GM12878 (cell line): ENCODE measurements around the gene CSNK1A1. TPM values are rescaled to one million over a fixed set of nuclear protein-coding genes. Genes with fewer than 3 reads are reported as not detected.

ENCODE experiments used
- ATAC-seq: fragments of 200-7000 bp; cut with Tn5 transposase; 3 replicates; pipeline ENCODE4 v1.9.1; 2020; ENCODE audit warnings: mild to moderate bottlenecking, moderate library complexity
- BruUV-seq: library from RNA; stranded (reverse); fragments of 400-500 nt; replicated peaks from 2 replicates; lab custom pipeline; 2021; lab: Mats Ljungman, UMichigan
- CTCF ChIA-PET: fragments of 300-600 bp; sonication (Branson Sonifier 250); formaldehyde crosslinking; extraction: SDS; loops from one replicate; lab custom pipeline; 2021; ENCODE audit warnings: inconsistent platforms; lab: Yijun Ruan, JAX
- POLR2A ChIA-PET: fragments of 350-600 bp; formaldehyde crosslinking; extraction: SDS; loops from one replicate; lab custom pipeline; 2021; ENCODE audit warnings: inconsistent platforms; lab: Charles Lee
- RAD21 ChIA-PET: fragments of 300-600 bp; sonication (Branson Sonifier 250); formaldehyde crosslinking; loops from one replicate; lab custom pipeline; 2023; ENCODE audit warnings: antibody characterized with exemption; ENCODE audit not compliant: unreplicated experiment; lab: Charles Lee
- SMC1A ChIA-PET: fragments of 300-600 bp; sonication (Branson Sonifier 250); formaldehyde crosslinking; loops from one replicate; lab custom pipeline; 2023; ENCODE audit not compliant: unreplicated experiment, uncharacterized antibody; lab: Charles Lee
- DNase-seq: peaks from one replicate; pipeline ENCODE4 v3.0.0-alpha.2; 2011; ENCODE audit warnings: low read depth, low spot score
- FAIRE-seq: peaks from 3 replicates; lab custom pipeline; 2011; peaks lifted over from hg19 to GRCh38; lab: Jason Lieb, UNC
- H2AFZ ChIP-seq: 2 replicates; pipeline ENCODE4 v1.6.0; 2011; ENCODE audit warnings: low read depth, low read length, control low read depth; ENCODE audit not compliant: control insufficient read depth
- H3K27ac ChIP-seq: 2 replicates; pipeline ENCODE4 v1.5.1; 2011; ENCODE audit warnings: control low read depth; ENCODE audit not compliant: control insufficient read depth, insufficient read depth
- H3K27me3 ChIP-seq, 2 experiments: replicated peaks in 1 of 2; 2 replicates each; pipeline versions ENCODE4 v1.6.0 to v1.6.1; 2011; ENCODE audit warnings: low read length in 1 of 2; ENCODE audit not compliant: control insufficient read depth in 2 of 2, insufficient read depth in 2 of 2
- H3K36me3 ChIP-seq, 2 experiments: 2 replicates each; pipeline ENCODE4 v1.5.1; 2011; ENCODE audit warnings: low read length in 1 of 2; ENCODE audit not compliant: control insufficient read depth in 2 of 2, insufficient read depth in 2 of 2
- H3K4me1 ChIP-seq: 2 replicates; pipeline ENCODE4 v1.6.1; 2011; ENCODE audit warnings: mild to moderate bottlenecking, low read length, moderate library complexity, mixed read lengths; ENCODE audit not compliant: control insufficient read depth, insufficient read depth
- H3K4me2 ChIP-seq: 2 replicates; pipeline ENCODE4 v1.6.0; 2011; ENCODE audit warnings: control low read depth; ENCODE audit not compliant: control insufficient read depth, insufficient read depth
- H3K4me3 ChIP-seq: fragments of 200-600 bp; sonication (generic); 2 replicates; pipeline ENCODE4 v1.5.1; 2016
- H3K79me2 ChIP-seq: 2 replicates; pipeline ENCODE4 v1.6.0; 2011; ENCODE audit warnings: low read length; ENCODE audit not compliant: control insufficient read depth, insufficient read depth
- H3K9ac ChIP-seq: 2 replicates; pipeline ENCODE4 v1.8.0; 2011; ENCODE audit warnings: low read length, control low read depth, mixed read lengths; ENCODE audit not compliant: control insufficient read depth, insufficient read depth
- H3K9me3 ChIP-seq: replicated peaks from 3 replicates; pipeline ENCODE4 v1.5.1; 2011; ENCODE audit warnings: mild to moderate bottlenecking, low read length; ENCODE audit not compliant: control insufficient read depth, insufficient read depth
- H4K20me1 ChIP-seq: 2 replicates; pipeline ENCODE4 v1.6.0; 2011; ENCODE audit not compliant: control insufficient read depth, insufficient read depth
- CTCF ChIP-seq, 3 experiments: IDR thresholded peaks in 2 of 3; conservative IDR thresholded peaks in 1 of 3; 2 replicates each; pipeline ENCODE4 v1.5.1; 2011; ENCODE audit warnings: low read depth in 3 of 3, low read length in 3 of 3, mild to moderate bottlenecking in 3 of 3, control low read depth in 2 of 3, moderate library complexity in 2 of 3, inconsistent platforms in 1 of 3, mixed read lengths in 1 of 3; ENCODE audit not compliant: control insufficient read depth in 2 of 3, insufficient read depth in 1 of 3; ENCODE audit errors: extremely low read depth in 1 of 3
- EZH2 ChIP-seq: IDR thresholded peaks from 2 replicates; pipeline ENCODE4 v1.6.1; 2012; ENCODE audit warnings: low read depth, mild to moderate bottlenecking, control low read depth, inconsistent platforms, low read length, borderline replicate concordance; ENCODE audit not compliant: control insufficient read depth
- KLF5 ChIP-seq: fragments of 450-650 bp; IDR thresholded peaks from 2 replicates; pipeline ENCODE4 v1.6.1; 2014; ENCODE audit warnings: mild to moderate bottlenecking; ENCODE audit not compliant: partially characterized antibody
- NBN ChIP-seq: fragments of 450-650 bp; IDR thresholded peaks from 2 replicates; pipeline ENCODE4 v1.6.1; 2016
- RB1 ChIP-seq: fragments of 450-650 bp; formaldehyde crosslinking; IDR thresholded peaks from 2 replicates; pipeline ENCODE4 v1.6.1; 2017; ENCODE audit warnings: mild to moderate bottlenecking, borderline replicate concordance
- RBBP5 ChIP-seq: fragments of 200-600 bp; sonication (generic); conservative IDR thresholded peaks from 2 replicates; pipeline ENCODE4 v1.6.1; 2016
- RUNX3 ChIP-seq: IDR thresholded peaks from 2 replicates; pipeline ENCODE4 v1.6.1; 2012; ENCODE audit warnings: low read length, inconsistent platforms
- TCF3 ChIP-seq: IDR thresholded peaks from 2 replicates; pipeline ENCODE4 v1.6.1; 2012; ENCODE audit warnings: low read depth, mild to moderate bottlenecking, low read length, borderline replicate concordance; ENCODE audit not compliant: insufficient read depth
- ZZZ3 ChIP-seq: IDR thresholded peaks from 2 replicates; pipeline ENCODE4 v1.6.1; 2011; ENCODE audit warnings: low read depth; ENCODE audit not compliant: control insufficient read depth, insufficient read length
- WGBS: methylation state at CpG from one replicate; pipeline ENCODE4 v1.1.6; 2016; ENCODE audit warnings: low lambda C conversion rate; ENCODE audit not compliant: insufficient replicate concordance, insufficient coverage; ENCODE audit errors: missing lambda C conversion rate; 5-methylcytosine and 5-hydroxymethylcytosine counted together
- in situ Hi-C: fragments of 300-500 bp; cut with MboI; formaldehyde crosslinking; loops from 9 replicates; pipeline ENCODE4 v1.14.3; 2018; ENCODE audit warnings: mixed read lengths
- intact Hi-C: fragments of 100-400 bp; cut with micrococcal nuclease; formaldehyde crosslinking; loops from one replicate; pipeline ENCODE4 v1.14.2; 2022; ENCODE audit not compliant: unreplicated experiment
- polyA plus RNA-seq, 11 experiments: library from polyadenylated mRNA; depleted of rRNA in 4 of 11; unstranded in 6 of 11; stranded (reverse) in 5 of 11; fragments of >200 nt; fragmentation: Nextera tagmentation in 4 of 11; fragmentation: Illumina TruSeq in 1 of 11; extraction: Ambion mirVana in 4 of 11; extraction: Trizol in 1 of 11; gene quantifications; 1 replicate in 1 of 11; 2 replicates in 10 of 11; pipeline versions ENCODE4 v1.2.1 to v1.2.3, GENCODE V29; 2011 to 2016; ENCODE audit warnings: inconsistent platforms in 2 of 11, missing spikeins in 2 of 11, low read depth in 1 of 11
- total RNA-seq, 4 experiments: library from RNA; depleted of rRNA in 3 of 4; stranded (reverse); fragments of >200 nt in 3 of 4; fragmentation: Illumina TruSeq in 1 of 4; extraction: Trizol in 1 of 4; gene quantifications; 2 replicates each; pipeline versions ENCODE4 v1.2.1 to v1.2.3, GENCODE V29; 2013 to 2021
- TF ChIP-seq, protein P1 (sequence below): fragments of 450-650 bp; IDR thresholded peaks from 2 replicates; pipeline ENCODE4 v1.6.1; 2017; ENCODE audit warnings: borderline replicate concordance
- TF ChIP-seq, protein P2 (sequence below): IDR thresholded peaks from 2 replicates; pipeline ENCODE4 v1.6.1; 2012; ENCODE audit warnings: low read length, inconsistent platforms

Gene CSNK1A1
- total and polyA plus RNA-seq, 10 of the 15 experiments (the other 5 are each of a cell fraction or from before 2014, with no cell fraction given), result 53.3 to 155 (median 133) TPM

DNA sequence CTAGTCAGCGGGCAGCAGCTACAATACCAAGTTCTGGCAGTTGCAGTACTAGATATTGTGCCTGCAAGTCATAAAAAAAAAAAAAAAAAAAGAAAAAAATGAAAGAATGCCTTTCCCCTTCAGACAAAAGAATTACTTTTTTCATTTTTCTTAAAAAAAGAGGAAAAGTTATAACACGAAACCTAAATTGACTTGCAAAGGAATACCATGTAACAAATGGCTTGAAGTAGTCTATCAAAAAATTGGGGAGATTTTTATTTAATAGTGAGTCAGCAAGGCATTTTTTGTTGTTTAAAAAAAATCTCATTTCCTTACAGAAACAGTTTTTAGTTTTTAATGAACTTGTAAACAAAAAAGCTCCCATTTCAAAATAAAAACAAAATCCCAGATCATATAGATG is 55.6 kb downstream of the CSNK1A1 start:
- Histone ChIP-seq H3K9me3 (no peaks in the 10 kb centered on the region), H3K4me1 (no peaks in the 10 kb centered on the region), H3K27me3 (no peaks in the 10 kb centered on the region), H3K27ac (no peak overlapping the region), H4K20me1 (no peaks in the 10 kb centered on the region), H3K9ac (no peak overlapping the region), H3K4me2 (no peak overlapping the region), H3K79me2 (no peaks in the 10 kb centered on the region), H3K4me3 (no peak overlapping the region), H3K36me3 (peaks cover 2 to 18% of the 10 kb centered on the region in 2 experiments), H2AFZ (no peak overlapping the region)
- ChIA-PET SMC1A (interaction anchor here (0.8 kb wide), 1 partner anchor 678 kb away, joined by 7 read pairs; no protein-coding TSS in a partner anchor), CTCF (interaction anchor here (1.2 to 2.1 kb wide), 2 partner anchors 21 to 26 kb away, joined by 3 to 9 read pairs; no protein-coding TSS in a partner anchor), POLR2A (interaction anchor here (0.7 kb wide), 1 partner anchor 57 kb away, joined by 5 read pairs; no protein-coding TSS in a partner anchor), RAD21 (interaction anchor here (0.7 kb wide), 1 partner anchor 10 kb away, joined by 4 read pairs; no protein-coding TSS in a partner anchor)
- FAIRE-seq, result no peak
- intact Hi-C loops, result no loop called here
- ATAC-seq, result no peak
- no peak for DNase-seq
- in situ Hi-C loops, result no loop called here
- WGBS, result 97% methylated on average over 2 of the region's 2 CpGs
- no peak for TF ChIP-seq RB1
- no peak for TF ChIP-seq EZH2
- no peak for TF ChIP-seq TCF3
- TF ChIP-seq CTCF (IDR thresholded peaks at IDR 0.05 in 2 of 3, conservative IDR thresholded peaks at IDR 0.05 in 1 of 3; ENCODE audit: control insufficient read depth in 2 of 3, extremely low read depth in 1 of 3, insufficient read depth in 1 of 3, low read depth in 3 of 3, low read length in 3 of 3), result no peak
- TF ChIP-seq, protein P1, sequence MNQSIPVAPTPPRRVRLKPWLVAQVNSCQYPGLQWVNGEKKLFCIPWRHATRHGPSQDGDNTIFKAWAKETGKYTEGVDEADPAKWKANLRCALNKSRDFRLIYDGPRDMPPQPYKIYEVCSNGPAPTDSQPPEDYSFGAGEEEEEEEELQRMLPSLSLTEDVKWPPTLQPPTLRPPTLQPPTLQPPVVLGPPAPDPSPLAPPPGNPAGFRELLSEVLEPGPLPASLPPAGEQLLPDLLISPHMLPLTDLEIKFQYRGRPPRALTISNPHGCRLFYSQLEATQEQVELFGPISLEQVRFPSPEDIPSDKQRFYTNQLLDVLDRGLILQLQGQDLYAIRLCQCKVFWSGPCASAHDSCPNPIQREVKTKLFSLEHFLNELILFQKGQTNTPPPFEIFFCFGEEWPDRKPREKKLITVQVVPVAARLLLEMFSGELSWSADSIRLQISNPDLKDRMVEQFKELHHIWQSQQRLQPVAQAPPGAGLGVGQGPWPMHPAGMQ, result no peak
- TF ChIP-seq KLF5, result no peak
- TF ChIP-seq, protein P2, sequence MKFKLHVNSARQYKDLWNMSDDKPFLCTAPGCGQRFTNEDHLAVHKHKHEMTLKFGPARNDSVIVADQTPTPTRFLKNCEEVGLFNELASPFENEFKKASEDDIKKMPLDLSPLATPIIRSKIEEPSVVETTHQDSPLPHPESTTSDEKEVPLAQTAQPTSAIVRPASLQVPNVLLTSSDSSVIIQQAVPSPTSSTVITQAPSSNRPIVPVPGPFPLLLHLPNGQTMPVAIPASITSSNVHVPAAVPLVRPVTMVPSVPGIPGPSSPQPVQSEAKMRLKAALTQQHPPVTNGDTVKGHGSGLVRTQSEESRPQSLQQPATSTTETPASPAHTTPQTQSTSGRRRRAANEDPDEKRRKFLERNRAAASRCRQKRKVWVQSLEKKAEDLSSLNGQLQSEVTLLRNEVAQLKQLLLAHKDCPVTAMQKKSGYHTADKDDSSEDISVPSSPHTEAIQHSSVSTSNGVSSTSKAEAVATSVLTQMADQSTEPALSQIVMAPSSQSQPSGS, result no peak
- TF ChIP-seq ZZZ3, result no peak
- TF ChIP-seq RBBP5, result no peak
- TF ChIP-seq RUNX3, result no peak
- TF ChIP-seq NBN, result no peak
- no TSS peak for BruUV-seq
